ENCODE data around the gene MSANTD2.

Gene MSANTD2

GRCh38 chr11:124716591-124716990 lies 83.6 kb downstream of the MSANTD2 start:
- TF ChIP-seq CTCF (conservative IDR thresholded peaks at IDR 0.05; ENCODE audit: low read depth, low read length): no peak
- H3K4me3 ChIP-seq (ENCODE audit: low read depth, low read length): no peak overlapping the region
- no peak for DNase-seq (ENCODE audit: low read depth)
